Left renal cortex interstitium (tissue), 4 donors: Measurements from ENCODE around the gene GDF9. TPM values are rescaled to one million over a fixed set of nuclear protein-coding genes. Genes with fewer than 3 reads are reported as not detected.
A peak's percentile ranks its signal among the peaks of the same experiment; 100 is the strongest.

Experiments used
- DNase-seq, 4 donors: peaks; one replicate each; pipeline ENCODE4 v3.0.0-alpha.2; 2013; ENCODE audit warnings: low read depth in 4 of 4, low spot score in 2 of 4, missing footprints in 1 of 4
- polyA plus RNA-seq, 4 donors: library from polyadenylated mRNA; unstranded; fragments of 120-200 nt; gene quantifications; one replicate each; pipeline ENCODE4 v1.2.1, GENCODE V29; 2013; ENCODE audit not compliant: insufficient read length in 4 of 4

The GDF9 gene
- polyA plus RNA-seq, 4 donors = 1.6 to 1.8 (median 1.8) TPM

DNA sequence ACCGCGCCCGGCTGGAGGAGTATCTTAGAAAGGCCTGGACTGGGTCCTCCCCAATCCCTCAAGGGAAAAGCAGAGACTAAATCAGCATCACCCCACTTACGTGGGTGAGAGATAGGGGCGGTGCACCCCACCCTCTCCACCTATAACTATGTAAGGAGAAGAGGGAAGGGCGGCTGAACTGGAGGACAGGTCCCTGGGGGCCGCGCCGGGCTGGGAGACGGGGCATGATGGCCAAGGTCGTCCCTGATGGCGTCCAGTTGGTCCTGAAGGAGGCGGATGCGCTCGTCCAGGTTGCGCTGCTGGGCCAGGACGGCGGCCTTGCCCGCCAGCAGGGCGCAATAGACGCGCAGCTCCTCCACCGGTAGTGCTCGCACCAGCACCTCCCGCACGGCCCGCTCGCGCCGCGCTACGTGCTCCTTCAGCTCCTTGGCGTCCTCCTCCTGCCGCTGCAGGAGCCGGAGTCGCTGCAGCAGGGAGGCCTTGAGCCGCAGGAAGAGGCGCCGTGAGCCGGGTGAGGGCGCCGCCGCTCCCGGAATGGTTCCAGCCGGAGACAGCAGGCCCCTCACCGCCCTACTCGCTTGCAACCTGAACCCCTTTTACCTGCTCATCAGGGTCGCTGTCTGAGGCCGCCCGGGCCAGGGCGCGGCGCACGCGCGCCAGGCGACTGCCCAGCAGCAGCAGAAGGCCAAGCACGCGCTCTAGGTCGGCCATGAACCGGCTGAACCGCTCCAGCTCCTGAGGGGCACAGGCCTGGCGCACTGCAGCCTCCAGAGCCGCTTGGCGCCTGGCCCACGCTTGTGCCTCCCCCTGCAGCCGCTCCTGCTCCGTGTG lies 43.4 kb downstream of the GDF9 start:
- no peak for DNase-seq

GRCh38 chr5:132821791-132822190 lies 44.5 kb downstream of the GDF9 start:
- DNase-seq = no peak

GRCh38 chr5:132821350-132821749 lies 44.9 kb downstream of the GDF9 start:
- no peak for DNase-seq

DNA sequence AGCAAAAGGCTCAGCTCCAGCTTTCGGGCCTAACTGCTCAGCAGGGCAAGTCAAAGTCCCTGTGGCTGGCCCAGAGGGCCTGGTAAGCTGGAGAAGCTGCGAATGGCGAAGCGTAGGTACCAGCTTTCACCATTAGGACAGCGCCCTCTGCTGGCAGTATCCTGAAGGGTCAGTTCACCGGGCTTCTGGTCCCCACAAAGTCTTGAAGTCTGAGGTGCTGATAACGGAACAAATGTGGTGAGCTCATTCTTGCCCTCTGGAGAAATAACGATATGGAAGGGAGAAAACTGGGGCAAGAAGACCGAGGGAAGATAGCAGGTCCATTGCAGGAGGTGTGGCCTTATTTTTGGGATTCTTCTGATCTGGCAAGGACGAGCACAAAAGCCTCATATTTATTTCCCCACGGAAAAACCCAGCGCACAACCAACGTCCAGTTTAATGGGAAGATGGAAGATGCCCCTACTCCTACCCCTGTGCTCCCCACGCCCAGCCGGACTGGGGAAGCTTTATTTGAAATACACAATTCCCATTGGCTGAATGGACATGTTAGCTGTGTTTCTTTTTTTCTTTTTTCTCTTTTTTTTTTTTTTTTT lies 46.0 kb downstream of the GDF9 start:
- DNase-seq = peak in 1 of 4 donors; percentile 88

DNA sequence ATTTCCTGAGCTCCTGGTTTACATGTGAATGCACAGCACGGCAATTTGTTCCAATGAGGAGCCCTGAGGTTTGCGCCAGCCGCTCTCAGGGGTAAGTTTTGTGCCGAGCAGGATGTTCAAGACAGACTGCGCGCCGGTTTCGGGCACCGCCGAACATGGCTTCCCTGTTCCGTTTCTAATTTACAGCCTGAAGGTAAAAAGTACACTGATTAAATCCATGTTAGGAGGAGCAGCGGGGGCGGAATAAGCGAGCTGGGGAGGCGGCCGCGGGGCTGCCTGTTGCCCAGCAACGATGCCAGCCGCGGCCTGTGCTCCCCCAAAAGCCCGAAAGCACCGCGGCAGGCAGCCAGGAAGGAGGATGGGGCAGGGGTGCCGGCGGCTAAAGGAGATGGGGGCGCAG lies 46.8 kb downstream of the GDF9 start:
- no peak for DNase-seq

GRCh38 chr5:132817011-132817410 lies 49.3 kb downstream of the GDF9 start:
- no peak for DNase-seq

DNA sequence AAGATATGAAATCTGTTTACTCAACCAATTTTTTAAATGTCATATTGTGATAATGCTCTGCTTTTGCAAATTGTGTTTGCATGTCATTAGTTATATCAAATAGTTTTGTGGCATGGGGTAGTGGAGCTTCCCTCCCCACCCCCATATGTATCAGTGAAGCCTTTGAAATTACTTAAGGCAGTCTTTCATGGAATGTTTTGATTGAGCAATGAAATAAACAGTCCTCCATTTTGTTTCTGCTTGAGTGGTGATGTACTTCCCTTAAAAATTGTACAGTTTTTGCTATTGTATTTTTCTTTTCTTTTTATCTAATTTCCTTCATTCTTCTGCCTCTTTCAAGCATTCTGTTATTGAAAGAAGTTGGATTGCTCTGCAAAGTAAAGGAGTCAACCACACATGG lies 49.7 kb downstream of the GDF9 start:
- DNase-seq = no peak

DNA sequence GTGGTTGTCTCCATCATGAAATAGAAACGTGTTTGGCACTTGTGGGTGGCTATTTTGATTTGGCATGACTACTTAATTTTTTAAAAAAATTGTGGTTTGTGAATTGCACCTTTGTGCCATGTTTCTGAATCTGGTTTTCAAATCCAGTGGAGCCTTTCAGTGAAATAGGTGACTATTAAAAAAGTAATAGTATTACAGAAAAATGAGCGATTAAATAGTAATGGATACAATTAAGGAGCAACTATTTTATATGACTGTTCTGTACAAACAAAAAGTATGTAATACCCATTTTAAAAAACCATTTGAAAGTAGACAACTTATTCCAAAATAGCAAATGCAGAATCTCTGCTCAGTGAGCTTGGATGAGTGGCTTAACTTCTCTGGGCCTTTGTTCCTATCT lies 50.2 kb downstream of the GDF9 start:
- no peak for DNase-seq

DNA sequence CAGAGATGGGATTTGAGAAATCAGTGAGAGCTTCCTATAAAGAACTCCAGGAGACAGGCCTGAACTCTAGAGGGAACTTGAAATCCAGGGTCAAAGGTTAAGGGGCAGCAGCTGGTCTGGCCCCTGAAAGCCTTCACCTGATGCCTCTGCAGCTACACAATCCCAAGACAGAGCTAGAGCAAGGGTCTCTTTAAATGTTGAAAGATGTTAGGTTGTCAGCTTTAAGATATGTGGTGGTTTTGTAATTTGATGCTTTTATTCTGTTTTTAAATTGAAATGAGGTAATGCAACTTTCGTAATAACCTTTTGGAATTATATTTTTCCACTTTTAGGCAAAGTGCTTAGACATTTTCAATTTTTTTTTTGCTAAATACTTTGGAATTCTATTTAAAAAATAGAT lies 50.8 kb downstream of the GDF9 start:
- no peak for DNase-seq

DNA sequence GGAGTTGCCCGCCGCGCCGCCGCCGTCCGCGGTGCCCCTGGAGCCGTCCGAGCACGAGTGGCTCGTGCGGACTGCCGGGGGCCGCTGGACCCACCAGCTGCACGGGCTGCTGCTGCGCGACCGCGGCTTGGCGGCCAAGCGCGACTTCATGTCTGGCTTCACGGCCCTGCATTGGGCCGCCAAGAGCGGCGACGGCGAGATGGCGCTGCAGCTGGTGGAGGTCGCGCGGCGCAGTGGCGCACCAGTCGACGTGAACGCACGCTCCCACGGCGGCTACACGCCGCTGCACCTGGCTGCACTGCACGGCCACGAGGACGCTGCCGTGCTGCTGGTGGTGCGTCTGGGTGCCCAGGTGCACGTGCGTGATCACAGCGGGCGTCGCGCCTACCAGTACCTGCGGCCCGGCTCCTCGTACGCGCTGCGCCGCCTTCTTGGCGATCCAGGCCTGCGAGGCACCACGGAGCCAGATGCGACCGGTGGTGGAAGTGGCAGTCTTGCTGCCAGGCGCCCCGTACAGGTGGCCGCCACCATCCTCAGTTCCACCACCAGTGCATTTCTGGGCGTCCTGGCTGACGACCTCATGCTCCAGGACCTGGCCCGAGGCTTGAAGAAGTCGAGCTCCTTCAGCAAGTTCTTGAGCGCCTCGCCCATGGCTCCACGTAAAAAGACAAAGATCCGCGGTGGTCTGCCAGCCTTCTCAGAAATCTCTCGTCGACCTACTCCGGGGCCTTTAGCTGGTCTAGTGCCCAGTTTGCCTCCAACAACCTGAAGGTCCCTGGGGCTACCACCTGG lies 51.6 kb downstream of the GDF9 start:
- DNase-seq = no peak

DNA sequence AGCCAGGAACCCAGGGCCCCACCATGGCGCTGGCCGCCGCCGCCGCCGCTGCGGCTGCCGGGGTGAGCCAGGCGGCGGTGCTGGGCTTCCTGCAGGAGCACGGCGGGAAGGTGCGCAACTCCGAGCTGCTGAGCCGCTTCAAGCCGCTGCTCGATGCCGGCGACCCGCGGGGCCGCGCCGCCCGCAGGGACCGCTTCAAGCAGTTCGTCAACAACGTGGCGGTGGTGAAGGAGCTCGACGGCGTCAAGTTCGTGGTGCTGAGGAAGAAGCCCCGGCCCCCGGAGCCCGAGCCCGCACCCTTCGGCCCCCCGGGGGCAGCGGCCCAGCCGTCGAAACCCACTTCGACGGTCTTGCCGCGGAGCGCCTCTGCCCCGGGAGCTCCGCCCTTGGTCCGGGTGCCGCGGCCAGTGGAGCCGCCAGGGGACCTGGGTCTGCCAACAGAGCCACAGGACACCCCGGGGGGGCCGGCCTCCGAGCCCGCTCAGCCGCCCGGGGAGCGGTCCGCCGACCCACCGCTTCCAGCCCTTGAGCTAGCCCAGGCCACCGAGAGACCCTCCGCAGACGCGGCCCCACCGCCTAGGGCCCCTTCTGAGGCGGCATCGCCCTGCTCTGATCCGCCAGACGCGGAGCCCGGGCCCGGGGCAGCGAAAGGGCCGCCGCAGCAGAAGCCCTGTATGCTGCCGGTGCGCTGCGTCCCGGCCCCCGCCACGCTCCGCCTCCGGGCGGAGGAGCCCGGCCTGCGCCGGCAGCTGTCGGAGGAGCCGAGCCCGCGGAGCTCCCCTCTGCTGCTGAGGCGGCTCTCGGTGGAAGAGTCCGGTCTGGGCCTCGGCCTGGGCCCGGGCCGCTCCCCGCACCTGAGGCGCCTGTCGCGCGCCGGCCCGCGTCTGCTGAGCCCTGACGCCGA lies 52.4 kb downstream of the GDF9 start:
- no peak for DNase-seq

DNA sequence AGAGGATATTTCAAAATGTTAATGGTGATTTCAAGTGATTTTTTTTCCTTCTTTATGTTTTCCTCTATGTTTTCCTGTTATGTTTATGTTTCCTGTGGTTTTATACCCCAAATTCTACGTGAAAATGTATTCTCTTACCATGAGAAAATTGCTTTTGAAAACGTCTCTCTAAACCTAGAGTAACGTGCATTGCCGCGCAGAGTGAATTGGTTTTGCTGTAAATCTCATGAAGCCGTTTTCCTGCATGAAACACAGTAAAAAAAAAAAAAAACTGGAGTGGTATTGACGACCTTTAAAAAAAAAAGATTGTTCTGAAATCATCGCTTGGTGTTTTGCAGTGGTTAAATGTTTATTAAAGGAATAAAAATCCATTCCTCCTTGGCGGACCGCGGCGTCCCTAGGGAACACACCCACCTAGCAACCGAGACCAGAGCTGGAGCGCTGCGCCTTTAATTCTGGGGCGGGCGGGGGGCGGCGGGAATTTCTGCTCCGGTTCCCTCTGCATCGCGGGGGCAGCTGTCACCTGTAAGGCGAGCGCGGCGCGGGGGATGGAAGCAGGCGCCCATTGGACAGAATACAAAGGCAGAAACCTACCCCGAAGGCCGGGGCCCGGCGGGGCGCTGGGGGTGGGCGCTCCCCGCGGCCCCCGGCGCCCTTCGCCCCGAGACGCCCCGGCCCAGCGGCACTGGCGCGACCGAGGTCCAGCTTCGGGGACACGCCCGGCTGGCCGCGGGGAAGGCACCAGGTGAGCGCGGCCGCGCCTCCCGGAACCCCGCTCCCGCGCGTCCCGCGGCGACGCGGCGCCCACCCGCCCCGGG lies 53.3 kb downstream of the GDF9 start, which contains the start of gene SOWAHA:
Gene SOWAHA (plus strand): TSS at position 522 of the 818 bp plus-strand sequence. CDS start 320 bp downstream, outside the sequence.
- no peak for DNase-seq

DNA sequence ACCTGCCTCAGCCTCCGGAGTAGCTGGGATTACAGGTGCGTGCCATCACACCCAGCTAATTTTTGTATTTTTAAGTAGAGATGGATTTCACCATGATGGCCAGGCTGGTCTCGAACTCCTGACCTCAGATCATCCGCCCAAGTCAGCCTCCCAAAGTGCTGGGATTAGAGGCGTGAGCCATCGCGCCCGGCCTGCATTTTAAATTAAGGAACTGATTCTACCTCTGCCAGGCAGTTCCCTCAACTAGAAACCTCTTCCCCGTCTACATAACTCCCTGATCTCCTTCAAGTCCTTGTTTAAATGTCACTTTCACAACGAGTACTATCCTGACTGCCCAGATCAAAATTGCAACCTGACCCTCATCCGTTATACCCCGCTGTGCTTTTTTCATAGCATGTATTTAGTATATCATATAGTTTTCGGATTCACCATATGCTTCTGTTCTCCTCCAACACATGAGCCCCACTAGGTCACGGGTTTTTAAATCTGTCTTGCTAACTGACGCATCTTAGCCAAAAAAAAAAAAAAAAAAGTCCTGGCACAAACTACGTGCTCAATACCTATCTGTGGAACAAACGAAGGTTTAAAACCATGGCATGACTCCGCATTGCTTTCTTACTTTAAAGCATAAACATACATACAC lies 54.0 kb downstream of the GDF9 start:
- DNase-seq = no peak

Other genes starting within 250 kb of the GDF9 start
- under 1 TPM in 1 of 4 donors, not detected in 3; 0.13 TPM for gene IL13, start 208.3 kb downstream of the GDF9 start, polyA plus RNA-seq
- not detected for gene IL4, start 192.5 kb downstream of the GDF9 start, polyA plus RNA-seq
- 10 to 100 TPM; 14.5 to 36.4 (median 24.5) TPM for gene KIF3A, start 128.9 kb downstream of the GDF9 start, polyA plus RNA-seq
- gene CCNI2, start 119.0 kb downstream of the GDF9 start, polyA plus RNA-seq = 1 to 10 TPM; 3.7 to 4.8 (median 3.9) TPM
- gene SEPTIN8, start 89.2 kb downstream of the GDF9 start, polyA plus RNA-seq = 10 to 100 TPM; 74.2 to 84.5 (median 79.2) TPM
- gene SOWAHA, start 53.2 kb downstream of the GDF9 start, polyA plus RNA-seq = 1 to 10 TPM; 4.5 to 5.1 (median 4.6) TPM
- 10 to 100 TPM; 11.6 to 22.7 (median 18.4) TPM for gene SHROOM1, start 35.8 kb downstream of the GDF9 start, polyA plus RNA-seq
- 100 to 1,000 TPM; 191 to 319 (median 201) TPM for gene UQCRQ, start 173 bp upstream of the GDF9 start, polyA plus RNA-seq
- 1 to 10 TPM; 2.3 to 7.8 (median 6.4) TPM for gene LEAP2, start 7.2 kb upstream of the GDF9 start, polyA plus RNA-seq
- 10 to 100 TPM; 51.4 to 72.8 (median 59.6) TPM for gene AFF4, start 97.2 kb upstream of the GDF9 start, polyA plus RNA-seq
- gene ZCCHC10, start 160.1 kb upstream of the GDF9 start, polyA plus RNA-seq = 10 to 100 TPM; 29.8 to 35.7 (median 31.1) TPM
- gene HSPA4, start 185.5 kb upstream of the GDF9 start, polyA plus RNA-seq = 100 to 1,000 TPM; 110 to 155 (median 124) TPM